Karpas-422 (cell line): ENCODE results near the gene DNAI4. TPM values are rescaled to one million over a fixed set of nuclear protein-coding genes. Genes with fewer than 3 reads are reported as not detected.

Experiments
- DNase-seq: peaks from one replicate; pipeline ENCODE4 v3.0.0-alpha.2; 2015
- H2AFZ ChIP-seq: fragments of 200-600 bp; sonication (generic); 2 replicates; pipeline ENCODE4 v1.6.1; 2014; ENCODE audit warnings: antibody characterized with exemption, low read length, mixed read lengths
- H3K27ac ChIP-seq: fragments of 200-600 bp; sonication (generic); 2 replicates; pipeline ENCODE4 v1.5.1; 2014; ENCODE audit warnings: mild to moderate bottlenecking, low read length, moderate library complexity
- H3K27me3 ChIP-seq: fragments of 200-600 bp; sonication (generic); 2 replicates; pipeline ENCODE4 v1.6.1; 2014; ENCODE audit warnings: low read length, mixed read lengths
- H3K36me3 ChIP-seq: fragments of 200-600 bp; sonication (generic); 2 replicates; pipeline ENCODE4 v1.6.1; 2014; ENCODE audit warnings: low read length, mixed read lengths; ENCODE audit not compliant: insufficient read depth
- H3K4me1 ChIP-seq: fragments of 200-600 bp; sonication (generic); 2 replicates; pipeline ENCODE4 v1.6.1; 2014; ENCODE audit warnings: mild to moderate bottlenecking, low read length, mixed read lengths
- H3K4me2 ChIP-seq: fragments of 200-600 bp; sonication (generic); 2 replicates; pipeline ENCODE4 v1.6.1; 2014; ENCODE audit warnings: low read length, low read depth, mild to moderate bottlenecking; ENCODE audit not compliant: poor library complexity, severe bottlenecking
- H3K4me3 ChIP-seq: fragments of 200-600 bp; sonication (generic); 2 replicates; pipeline ENCODE4 v1.5.1; 2014; ENCODE audit warnings: mild to moderate bottlenecking, antibody characterized with exemption, low read length, mixed read lengths
- H3K79me2 ChIP-seq: fragments of 200-600 bp; sonication (generic); 2 replicates; pipeline ENCODE4 v1.6.1; 2014; ENCODE audit warnings: mild to moderate bottlenecking, low read length, mixed read lengths
- H3K9ac ChIP-seq: fragments of 200-600 bp; sonication (generic); 2 replicates; pipeline ENCODE4 v1.6.0; 2014; ENCODE audit warnings: low read length
- H3K9me2 ChIP-seq: fragments of 200-600 bp; sonication (generic), shearing (Covaris generic); replicated peaks from 2 replicates; pipeline ENCODE4 v1.6.0; 2014; ENCODE audit warnings: mild to moderate bottlenecking, low read length, moderate library complexity; ENCODE audit not compliant: insufficient read depth
- H3K9me3 ChIP-seq: fragments of 300-700, 200-600 bp; sonication (generic); 2 replicates; pipeline ENCODE4 v1.6.1; 2014; ENCODE audit warnings: low read length, mixed read lengths
- H4K20me1 ChIP-seq: fragments of 200-600 bp; sonication (generic); 2 replicates; pipeline ENCODE4 v1.6.1; 2014; ENCODE audit warnings: mild to moderate bottlenecking, antibody characterized with exemption, low read length, low read depth; ENCODE audit not compliant: insufficient read depth
- total RNA-seq: library from RNA; depleted of rRNA; stranded (reverse); fragments of >200 nt; shearing (Covaris generic); gene quantifications from 2 replicates; pipeline ENCODE4 v1.2.3, GENCODE V29; 2014; ENCODE audit warnings: low replicate concordance

The DNAI4 gene
- total RNA-seq, 1 experiment from 2014 or later: 0.48 TPM

DNA sequence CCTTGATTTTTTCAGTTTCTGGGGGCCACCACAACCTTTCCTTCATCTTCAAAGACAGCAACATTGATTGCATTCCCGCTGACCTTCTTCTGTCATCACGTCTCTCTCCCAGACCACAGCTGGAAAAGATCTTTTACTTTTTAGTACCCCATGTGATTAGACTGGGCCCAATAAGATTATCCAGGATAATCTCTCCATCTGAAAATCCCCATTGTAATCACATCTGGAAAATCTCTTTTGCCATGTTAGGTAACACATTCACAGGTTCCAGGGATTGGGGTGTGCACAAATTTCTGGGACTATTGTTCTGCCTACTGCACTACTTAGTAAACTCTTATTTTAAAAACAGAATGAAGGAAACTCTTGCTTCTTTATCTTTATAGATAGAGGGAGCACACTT, 76.5 kb downstream of the DNAI4 start:
- Histone ChIP-seq H3K9me3 (no peaks in the 10 kb centered on the region), H3K4me3 (no peak overlapping the region), H4K20me1 (no peaks in the 10 kb centered on the region), H3K36me3 (no peaks in the 10 kb centered on the region), H3K79me2 (no peaks in the 10 kb centered on the region), H3K9ac (no peak overlapping the region), H3K4me2 (peak overlapping the region; percentile 17), H2AFZ (no peak overlapping the region), H3K9me2 (no peaks in the 10 kb centered on the region), H3K27me3 (no peaks in the 10 kb centered on the region), H3K27ac (no peak overlapping the region), H3K4me1 (peaks cover 12% of the 10 kb centered on the region)
- no peak for DNase-seq

DNA sequence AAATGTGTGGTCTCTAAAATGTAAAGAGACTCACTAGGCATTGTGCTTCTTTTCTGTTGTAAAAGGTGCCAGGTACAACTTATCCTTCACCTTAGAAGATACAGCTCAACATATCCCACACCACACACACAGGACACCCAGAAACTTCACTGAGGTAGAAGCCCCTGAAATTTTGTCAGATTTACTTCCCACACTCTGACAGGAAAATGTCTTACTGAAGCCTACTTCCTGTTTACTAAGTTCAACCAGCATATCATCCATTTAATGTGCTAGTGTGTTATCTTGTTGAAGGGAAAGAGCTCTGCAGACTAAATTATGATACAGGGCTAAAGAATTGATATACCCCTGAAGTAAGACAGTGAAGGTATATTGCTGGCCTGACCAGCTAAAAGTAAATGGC, 83.7 kb downstream of the DNAI4 start:
- DNase-seq: no peak
- Histone ChIP-seq H3K27ac (no peak overlapping the region), H3K79me2 (no peaks in the 10 kb centered on the region), H3K4me3 (no peak overlapping the region), H3K4me2 (no peak overlapping the region), H3K9me3 (no peaks in the 10 kb centered on the region), H3K36me3 (no peaks in the 10 kb centered on the region), H4K20me1 (no peaks in the 10 kb centered on the region), H3K9ac (no peak overlapping the region), H3K9me2 (no peaks in the 10 kb centered on the region), H2AFZ (no peak overlapping the region), H3K4me1 (no peaks in the 10 kb centered on the region), H3K27me3 (no peaks in the 10 kb centered on the region)

- H3K9ac ChIP-seq: no peak overlapping the region
- no peak overlapping the region for H2AFZ ChIP-seq
- H3K4me3 ChIP-seq: no peak overlapping the region
- no peaks in the 10 kb centered on the region for H3K36me3 ChIP-seq
- no peak overlapping the region for H3K4me2 ChIP-seq
- no peaks in the 10 kb centered on the region for H3K27me3 ChIP-seq
- H3K9me3 ChIP-seq: no peaks in the 10 kb centered on the region
- no peak for DNase-seq
- H3K27ac ChIP-seq: no peak overlapping the region
- no peaks in the 10 kb centered on the region for H3K9me2 ChIP-seq
- H4K20me1 ChIP-seq: no peaks in the 10 kb centered on the region
- H3K79me2 ChIP-seq: no peaks in the 10 kb centered on the region
- no peaks in the 10 kb centered on the region for H3K4me1 ChIP-seq
Observed at GRCh38 chr1:66834926-66835325, 89.7 kb downstream of the DNAI4 start.

DNA sequence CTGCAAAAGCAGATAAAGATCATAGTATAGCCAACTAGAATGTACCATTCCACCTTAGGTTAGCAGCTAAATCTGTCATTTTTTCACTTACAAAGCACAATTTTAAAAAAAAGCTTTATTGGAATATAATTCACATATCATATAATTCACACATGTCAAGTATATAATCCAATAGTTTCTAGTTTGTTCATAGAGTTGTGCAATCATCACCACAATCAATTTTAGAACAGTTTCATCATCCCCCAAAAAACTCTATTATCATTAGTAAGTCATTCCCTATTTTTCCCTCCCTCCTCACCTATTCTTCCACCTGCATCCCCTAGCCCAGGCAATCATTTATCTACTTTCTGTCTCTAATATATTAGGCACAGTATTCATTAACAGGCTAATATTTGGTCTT, 91.5 kb downstream of the DNAI4 start:
- Histone ChIP-seq H3K9me2 (no peaks in the 10 kb centered on the region), H4K20me1 (no peaks in the 10 kb centered on the region), H3K79me2 (no peaks in the 10 kb centered on the region), H3K9me3 (no peaks in the 10 kb centered on the region), H3K27ac (no peak overlapping the region), H3K4me3 (no peak overlapping the region), H3K27me3 (no peaks in the 10 kb centered on the region), H3K9ac (no peak overlapping the region), H3K4me1 (no peaks in the 10 kb centered on the region), H2AFZ (no peak overlapping the region), H3K36me3 (no peaks in the 10 kb centered on the region), H3K4me2 (no peak overlapping the region)
- DNase-seq: no peak

GRCh38 chr1:66831529-66832239, 93.0 kb downstream of the DNAI4 start:
- Histone ChIP-seq H3K36me3 (no peaks in the 10 kb centered on the region), H3K9me3 (no peaks in the 10 kb centered on the region), H2AFZ (no peak overlapping the region), H3K4me3 (no peak overlapping the region), H3K4me2 (no peak overlapping the region), H3K27ac (no peak overlapping the region), H3K27me3 (no peaks in the 10 kb centered on the region), H3K4me1 (no peaks in the 10 kb centered on the region), H3K9ac (no peak overlapping the region), H4K20me1 (no peaks in the 10 kb centered on the region), H3K9me2 (no peaks in the 10 kb centered on the region), H3K79me2 (no peaks in the 10 kb centered on the region)
- DNase-seq: no peak

DNA sequence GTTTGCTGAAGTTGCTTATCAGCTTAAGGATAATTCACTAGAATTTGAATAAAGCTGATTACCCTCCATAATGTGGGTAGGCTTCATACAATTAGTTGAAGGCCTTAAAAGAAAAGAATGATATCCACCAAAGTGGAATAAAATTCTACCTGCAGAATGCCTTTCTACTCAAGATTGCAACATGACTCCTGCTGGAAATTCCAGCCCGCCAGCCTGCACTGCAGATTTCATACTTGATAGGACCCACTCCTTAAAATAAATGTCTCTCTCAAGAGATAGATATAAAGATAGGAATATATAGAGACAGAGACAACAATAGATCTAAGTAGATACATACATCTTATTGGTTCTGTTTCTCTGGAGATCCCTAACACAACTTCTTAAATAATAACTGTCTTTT, 99.9 kb downstream of the DNAI4 start:
- H3K4me3 ChIP-seq: no peak overlapping the region
- H3K27me3 ChIP-seq: no peaks in the 10 kb centered on the region
- no peaks in the 10 kb centered on the region for H3K9me3 ChIP-seq
- DNase-seq: no peak
- H3K36me3 ChIP-seq: no peaks in the 10 kb centered on the region
- H3K9ac ChIP-seq: no peak overlapping the region
- H3K4me1 ChIP-seq: no peaks in the 10 kb centered on the region
- H2AFZ ChIP-seq: no peak overlapping the region
- H3K9me2 ChIP-seq: no peaks in the 10 kb centered on the region
- H3K27ac ChIP-seq: no peak overlapping the region
- no peak overlapping the region for H3K4me2 ChIP-seq
- no peaks in the 10 kb centered on the region for H3K79me2 ChIP-seq
- H4K20me1 ChIP-seq: no peaks in the 10 kb centered on the region

- H3K79me2 ChIP-seq: no peaks in the 10 kb centered on the region
- DNase-seq: no peak
Observed at GRCh38 chr1:66809736-66810326, 114.8 kb downstream of the DNAI4 start.

GRCh38 chr1:66809245-66809644, 115.4 kb downstream of the DNAI4 start:
- no peak overlapping the region for H2AFZ ChIP-seq
- no peaks in the 10 kb centered on the region for H3K79me2 ChIP-seq
- no peak overlapping the region for H3K27ac ChIP-seq
- H3K36me3 ChIP-seq: no peaks in the 10 kb centered on the region
- H3K9ac ChIP-seq: no peak overlapping the region
- H3K4me2 ChIP-seq: no peak overlapping the region
- H3K4me1 ChIP-seq: no peaks in the 10 kb centered on the region
- DNase-seq: no peak
- no peaks in the 10 kb centered on the region for H3K9me3 ChIP-seq
- no peaks in the 10 kb centered on the region for H4K20me1 ChIP-seq
- no peaks in the 10 kb centered on the region for H3K9me2 ChIP-seq
- H3K27me3 ChIP-seq: no peaks in the 10 kb centered on the region
- no peak overlapping the region for H3K4me3 ChIP-seq

More at GRCh38 chr1:66809736-66810326, 114.8 kb downstream of the DNAI4 start:
- Histone ChIP-seq H4K20me1 (no peaks in the 10 kb centered on the region), H3K36me3 (no peaks in the 10 kb centered on the region), H3K4me2 (no peak overlapping the region), H2AFZ (no peak overlapping the region), H3K27ac (no peak overlapping the region), H3K9ac (no peak overlapping the region), H3K4me1 (no peaks in the 10 kb centered on the region), H3K9me3 (no peaks in the 10 kb centered on the region), H3K27me3 (no peaks in the 10 kb centered on the region), H3K4me3 (no peak overlapping the region), H3K9me2 (no peaks in the 10 kb centered on the region)
